Lower leg skin (tissue), 3 donors: ENCODE data around the gene GSTM4.

Experiments used
- CTCF ChIP-seq, 3 donors: fragments of 450-650 bp; IDR thresholded peaks; one replicate each; pipeline ENCODE4 v1.5.1; 2016; ENCODE audit warnings: antibody characterized with exemption in 3 of 3, mild to moderate bottlenecking in 3 of 3, moderate library complexity in 2 of 3
- POLR2A ChIP-seq, 2 donors: fragments of 450-650 bp; IDR thresholded peaks; one replicate each; pipeline ENCODE4 v1.6.1; 2016 to 2017; ENCODE audit warnings: antibody characterized with exemption in 2 of 2, mild to moderate bottlenecking in 1 of 2, moderate library complexity in 1 of 2

- TF ChIP-seq CTCF (IDR thresholded peaks at IDR 0.05) (no peak), POLR2A (IDR thresholded peaks at IDR 0.05) (no peak)
Observed at GRCh38 chr1:109697066-109697465, 41.2 kb downstream of the GSTM4 start.
